ENCODE results near the gene MARCOL. TPM values are rescaled to one million over a fixed set of nuclear protein-coding genes. Genes with fewer than 3 reads are reported as not detected.
"Not testable (repeated sequence)": the region's sequence is repeated elsewhere in the genome, so short reads cannot be mapped to it uniquely, and the experiment has no call there.

Gene MARCOL
- polyA plus RNA-seq, 4 donors: 0.08 TPM; not detected in 3

DNA sequence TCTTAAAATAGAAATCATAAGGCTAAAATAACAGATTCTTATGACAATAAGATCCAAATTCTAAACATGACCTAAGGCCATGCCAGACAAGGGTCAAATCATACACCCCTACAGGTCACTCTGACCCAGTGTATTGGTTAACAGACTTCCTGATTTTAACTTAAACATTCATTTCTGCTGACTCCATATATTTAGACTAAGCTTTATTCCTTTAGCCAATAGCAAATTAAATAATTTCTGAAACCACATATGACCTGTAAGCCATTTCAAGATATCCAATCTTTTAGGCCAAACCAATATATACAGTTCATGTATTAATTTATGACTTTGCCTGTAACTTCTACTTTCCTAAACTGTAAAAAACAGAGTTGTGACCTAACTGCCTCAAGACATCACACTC, 22.9 kb downstream of the MARCOL start:
- no peak for DNase-seq (ENCODE audit: low read depth in 4 of 4, low spot score in 2 of 4)

DNA sequence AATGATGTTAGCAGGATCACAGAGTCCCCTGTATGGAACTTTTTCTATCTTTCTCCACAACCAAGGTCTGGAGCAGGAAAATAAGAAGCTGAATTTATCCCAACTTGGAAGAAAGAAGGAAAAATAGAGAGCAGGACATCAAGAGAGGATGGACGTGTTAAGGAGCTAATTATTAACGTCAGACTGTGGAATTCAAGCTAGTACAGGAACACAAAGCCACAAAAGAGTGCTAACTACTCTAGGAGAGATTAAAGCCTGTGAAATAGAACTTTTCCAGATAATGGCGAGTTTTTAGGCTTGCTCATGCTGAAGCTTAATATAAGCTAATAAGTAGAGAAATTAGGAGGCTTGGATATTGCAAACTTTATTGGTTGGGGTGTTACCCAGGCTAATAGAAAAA, 29.6 kb downstream of the MARCOL start:
- no peak for DNase-seq (ENCODE audit: low read depth in 4 of 4, low spot score in 2 of 4)

DNA sequence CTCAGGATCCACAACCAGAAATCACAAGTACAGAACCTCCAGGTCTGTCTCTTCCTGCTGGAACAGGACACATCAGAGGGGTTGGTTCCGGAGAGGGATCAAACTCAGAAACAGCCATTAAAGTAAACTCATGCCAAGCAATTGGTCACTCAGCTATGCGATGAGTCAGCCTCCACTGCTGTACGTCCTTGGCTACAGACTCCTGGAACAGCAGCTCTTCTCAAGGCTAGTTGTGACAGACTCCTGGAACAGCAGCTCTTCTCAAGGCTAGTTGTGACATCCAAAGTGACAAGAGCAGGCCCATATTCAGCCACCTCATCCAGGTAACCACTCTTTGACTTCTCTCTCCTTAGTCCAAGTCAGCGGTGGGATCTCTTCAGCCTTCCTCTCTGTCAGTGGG, 30.2 kb downstream of the MARCOL start, which contains the start of gene SPINK13:
SPINK13 (plus strand) TSS at position 229 of the 400 bp plus-strand sequence. CDS start 1,279 bp downstream, outside the sequence.
- no peak for DNase-seq (ENCODE audit: low read depth in 4 of 4, low spot score in 2 of 4)

GRCh38 chr5:148275129-148275528, 36.8 kb downstream of the MARCOL start:
- not testable (repeated sequence) for DNase-seq (ENCODE audit: low read depth in 4 of 4, low spot score in 2 of 4)

DNA sequence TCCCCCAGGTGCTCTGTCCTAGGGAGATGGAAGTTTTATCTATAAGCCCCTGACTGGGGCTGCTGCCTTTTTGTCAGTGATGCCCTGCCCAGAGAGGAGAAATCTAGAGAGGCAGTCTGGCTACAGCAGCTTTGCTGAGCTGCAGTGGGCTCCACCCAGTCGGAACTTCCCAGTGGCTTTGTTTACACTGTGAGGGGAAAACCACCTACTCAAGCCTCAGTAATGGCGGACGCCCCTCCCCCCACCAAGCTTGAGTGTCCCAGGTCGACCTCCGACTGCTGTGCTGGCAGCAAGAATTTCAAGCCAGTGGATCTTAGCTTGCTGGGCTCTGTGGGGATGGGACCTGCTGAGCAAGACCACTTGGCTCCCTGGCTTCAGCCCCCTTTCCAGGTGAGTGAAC, 42.6 kb downstream of the MARCOL start:
- DNase-seq (ENCODE audit: low read depth in 4 of 4, low spot score in 2 of 4): not testable (repeated sequence)

DNA sequence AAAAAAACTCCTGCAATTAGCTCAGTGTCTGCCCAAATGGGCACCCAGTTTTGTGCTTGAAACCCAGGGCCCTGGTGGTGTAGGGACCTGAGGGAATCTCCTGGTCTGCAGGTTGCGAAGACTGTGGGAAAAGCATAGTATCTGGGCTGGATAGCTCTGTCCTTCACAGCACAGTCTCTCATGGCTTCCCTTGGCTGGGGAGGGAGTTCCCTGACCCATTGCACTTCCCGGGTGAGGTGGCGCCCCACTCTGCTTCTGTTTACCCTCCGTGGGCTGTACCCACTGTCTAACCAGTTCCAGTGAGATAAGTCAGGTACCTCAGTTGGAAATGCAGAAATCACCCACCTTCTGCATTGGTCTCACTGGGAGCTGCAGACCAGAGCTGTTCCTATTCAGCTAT, 43.0 kb downstream of the MARCOL start:
- DNase-seq (ENCODE audit: low read depth in 4 of 4, low spot score in 2 of 4): not testable (repeated sequence)

DNA sequence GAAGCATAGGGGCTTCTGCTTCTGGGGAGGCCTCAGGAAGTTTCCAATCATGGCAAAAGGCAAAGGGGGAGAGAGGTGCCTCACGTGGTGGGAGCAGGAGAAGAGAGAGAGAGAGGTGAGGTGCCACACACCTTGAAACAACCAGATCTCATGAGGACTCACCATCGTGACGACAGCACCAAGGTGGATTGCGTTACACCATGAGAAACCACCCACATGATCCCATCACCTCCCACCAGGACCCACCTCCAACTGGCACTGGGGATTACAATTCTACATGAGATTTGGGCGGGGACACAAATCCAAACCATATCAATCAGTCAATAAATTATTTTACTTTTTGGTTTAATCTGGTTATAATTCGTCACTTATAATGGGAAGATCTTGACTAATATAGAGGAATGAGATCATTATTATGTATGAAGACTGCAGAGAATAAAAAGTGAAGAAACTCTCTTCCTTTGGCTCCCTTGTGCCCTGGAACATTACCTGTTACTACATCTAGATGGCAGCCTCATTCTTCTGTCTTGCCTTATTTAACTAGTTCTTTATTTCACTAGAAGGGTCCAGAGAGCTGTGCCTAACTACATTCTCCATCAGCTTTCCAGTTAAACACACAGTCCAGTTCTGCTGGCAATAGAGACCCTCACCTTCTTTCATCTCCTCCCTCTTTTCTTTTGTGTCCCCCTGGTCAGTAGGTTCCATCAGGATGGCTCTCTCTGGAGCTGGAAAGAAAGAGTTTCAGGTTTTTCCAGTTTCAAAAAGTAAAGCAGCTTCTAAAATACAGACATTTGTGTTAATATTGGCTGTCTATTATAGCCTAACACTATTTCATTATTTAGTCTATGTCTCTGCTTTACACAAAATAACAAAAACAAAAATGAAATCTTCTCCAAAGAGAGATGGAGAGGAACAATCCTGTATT, 52.2 kb downstream of the MARCOL start:
- no peak for DNase-seq (ENCODE audit: low read depth in 4 of 4, low spot score in 2 of 4)

Other genes starting within 250 kb of the MARCOL start
- under 1 TPM; 0.27 to 0.86 (median 0.51) TPM for gene SPINK5, start 174.5 kb upstream of the MARCOL start, polyA plus RNA-seq (ENCODE audit: insufficient read length in 4 of 4)
- not detected for gene SPINK14, start 70.0 kb upstream of the MARCOL start, polyA plus RNA-seq (ENCODE audit: insufficient read length in 4 of 4)
- not detected for gene SPINK6, start 35.5 kb upstream of the MARCOL start, polyA plus RNA-seq (ENCODE audit: insufficient read length in 4 of 4)
- under 1 TPM in 3 of 4 donors, not detected in 1; 0.23 to 0.79 (median 0.58) TPM for gene SPINK13, start 30.3 kb downstream of the MARCOL start, polyA plus RNA-seq (ENCODE audit: insufficient read length in 4 of 4)
- gene SPINK7, start 73.9 kb downstream of the MARCOL start, polyA plus RNA-seq (ENCODE audit: insufficient read length in 4 of 4): under 1 TPM in 3 of 4 donors, not detected in 1; 0.28 to 0.85 (median 0.62) TPM
- gene SPINK9, start 97.0 kb downstream of the MARCOL start, polyA plus RNA-seq (ENCODE audit: insufficient read length in 4 of 4): under 1 TPM in 2 of 4 donors, not detected in 2; 0.34 to 0.36 TPM
- 10 to 100 TPM; 38.7 to 55.2 (median 45.2) TPM for gene FBXO38, start 145.4 kb downstream of the MARCOL start, polyA plus RNA-seq (ENCODE audit: insufficient read length in 4 of 4)

Measured in left renal cortex interstitium (tissue), 4 donors.